ENCODE data around the gene MIEN1. TPM values are rescaled to one million over a fixed set of nuclear protein-coding genes. Genes with fewer than 3 reads are reported as not detected.

The MIEN1 gene
- total and polyA plus RNA-seq, 2 donors (not counting 1 experiment from before 2014, with no cell fraction given): 41.1 to 63.2 TPM

- peaks cover 0 to 27% of the 10 kb centered on the region in 2 experiments for H3K36me3 ChIP-seq (replicated peaks in 1 of 2; ENCODE audit: control extremely low read depth in 1 of 2, control insufficient read depth in 1 of 2, extremely low read depth in 1 of 2, insufficient read depth in 2 of 2, low read length in 1 of 2)
- Mint-ChIP-seq H3K9me3 (ENCODE audit: insufficient read depth) (no peaks in the 10 kb centered on the region), H3K27me3 (no peaks in the 10 kb centered on the region), H3K4me1 (peaks cover 21% of the 10 kb centered on the region), H3K4me3 (no peak overlapping the region), H3K27ac (no peak overlapping the region)
- H3K4me1 ChIP-seq (ENCODE audit: control insufficient read depth in 2 of 2, insufficient read depth in 2 of 2, low read length in 2 of 2): peaks cover 7 to 9% of the 10 kb centered on the region in 2 donors
- WGBS (ENCODE audit: insufficient coverage): 95% methylated on average over 13 of the region's 13 CpGs
- peaks cover 0 to 3% (median 0%) of the 10 kb centered on the region in 3 donors for H3K9me3 ChIP-seq (ENCODE audit: control extremely low read depth in 1 of 3, control insufficient read depth in 2 of 3, insufficient read depth in 1 of 3, low read length in 2 of 3)
- ATAC-seq (ENCODE audit: low read depth): no peak
- POLR2A ChIA-PET: no interaction called here
- TF ChIP-seq EZH2 (IDR thresholded peaks at IDR 0.05; ENCODE audit: borderline replicate concordance, insufficient read depth, low read depth, low read length, poor library complexity, severe bottlenecking) (no peak), CTCF (IDR thresholded peaks at IDR 0.05) (no peak)
- no peak overlapping the region for H3K4me2 ChIP-seq (replicated peaks; ENCODE audit: low read depth, low read length, poor library complexity, severe bottlenecking)
- H3K4me3 ChIP-seq (ENCODE audit: control extremely low read depth in 1 of 5, extremely low read depth in 1 of 5, insufficient read depth in 1 of 5, low read depth in 2 of 5, low read length in 4 of 5): no peak overlapping the region
- no peak overlapping the region for H2AFZ ChIP-seq (ENCODE audit: insufficient read depth, low read depth, low read length, poor library complexity, severe bottlenecking)
- H3K9ac ChIP-seq (ENCODE audit: low read length): no peak overlapping the region
- H3K27ac ChIP-seq (ENCODE audit: low read length in 2 of 2): no peak overlapping the region
- no peak for DNase-seq
- H3K27me3 ChIP-seq (replicated peaks in 1 of 4; ENCODE audit: control extremely low read depth in 1 of 4, control insufficient read depth in 3 of 4, insufficient read depth in 4 of 4, low read length in 3 of 4): no peaks in the 10 kb centered on the region
- CTCF ChIA-PET: no interaction called here
- peaks cover 26% of the 10 kb centered on the region for H4K20me1 ChIP-seq (ENCODE audit: control insufficient read depth, insufficient read depth, low read length, poor library complexity, severe bottlenecking)
- intact Hi-C loops (cut with micrococcal nuclease): no loop called here
- peaks cover 19% of the 10 kb centered on the region for H3K79me2 ChIP-seq (ENCODE audit: control insufficient read depth, insufficient read depth, low read length)
These were observed 5.6 kb downstream of the MIEN1 start for GRCh38 chr17:39724731-39725130.

DNA sequence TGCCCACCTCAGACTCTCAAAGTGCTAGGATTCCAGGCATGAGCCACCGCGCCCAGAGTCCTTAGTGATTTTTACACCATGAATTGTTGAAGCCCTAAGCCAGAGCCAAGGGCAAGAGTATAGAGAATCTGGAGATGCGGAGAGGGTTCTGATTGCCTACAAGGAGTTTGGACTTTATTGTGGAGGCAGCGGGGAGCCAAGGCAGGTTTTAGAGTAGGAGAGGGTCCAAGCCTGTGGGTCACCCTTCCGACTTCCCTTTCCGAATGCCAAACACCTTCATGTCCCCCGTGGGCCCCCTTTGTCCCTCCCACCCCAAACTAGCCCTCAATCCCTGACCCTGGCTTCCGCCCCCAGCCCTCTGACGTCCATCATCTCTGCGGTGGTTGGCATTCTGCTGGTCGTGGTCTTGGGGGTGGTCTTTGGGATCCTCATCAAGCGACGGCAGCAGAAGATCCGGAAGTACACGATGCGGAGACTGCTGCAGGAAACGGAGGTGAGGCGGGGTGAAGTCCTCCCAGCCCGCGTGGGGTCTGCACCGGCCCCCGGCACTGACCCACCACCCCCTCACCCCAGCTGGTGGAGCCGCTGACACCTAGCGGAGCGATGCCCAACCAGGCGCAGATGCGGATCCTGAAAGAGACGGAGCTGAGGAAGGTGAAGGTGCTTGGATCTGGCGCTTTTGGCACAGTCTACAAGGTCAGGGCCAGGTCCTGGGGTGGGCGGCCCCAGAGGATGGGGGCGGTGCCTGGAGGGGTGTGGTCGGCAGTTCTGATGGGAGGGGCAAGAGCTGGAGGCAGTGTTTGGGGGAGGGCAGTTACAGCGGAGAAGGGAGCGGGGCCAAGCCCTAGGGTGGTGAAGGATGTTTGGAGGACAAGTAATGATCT lies 7.1 kb downstream of the MIEN1 start:
- no peak overlapping the region for H3K27ac Mint-ChIP-seq
- POLR2A ChIA-PET: no interaction called here
- H3K4me1 Mint-ChIP-seq: peaks cover 9% of the 10 kb centered on the region
- 97% methylated on average over 28 of the region's 34 CpGs for WGBS (ENCODE audit: insufficient coverage)
- Histone ChIP-seq H3K9me3 (ENCODE audit: control extremely low read depth in 1 of 3, control insufficient read depth in 2 of 3, insufficient read depth in 1 of 3, low read length in 2 of 3) (peaks cover 0 to 3% (median 0%) of the 10 kb centered on the region in 3 donors), H3K27me3 (replicated peaks in 1 of 4; ENCODE audit: control extremely low read depth in 1 of 4, control insufficient read depth in 3 of 4, insufficient read depth in 4 of 4, low read length in 3 of 4) (no peaks in the 10 kb centered on the region), H3K4me2 (replicated peaks; ENCODE audit: low read depth, low read length, poor library complexity, severe bottlenecking) (no peak overlapping the region), H3K27ac (ENCODE audit: low read length in 2 of 2) (no peak overlapping the region), H3K79me2 (ENCODE audit: control insufficient read depth, insufficient read depth, low read length) (peaks cover 5% of the 10 kb centered on the region), H3K4me3 (ENCODE audit: control extremely low read depth in 1 of 5, extremely low read depth in 1 of 5, insufficient read depth in 1 of 5, low read depth in 2 of 5, low read length in 4 of 5) (no peak overlapping the region), H3K4me1 (ENCODE audit: control insufficient read depth in 2 of 2, insufficient read depth in 2 of 2, low read length in 2 of 2) (no peaks in the 10 kb centered on the region), H3K9ac (ENCODE audit: low read length) (no peak overlapping the region), H3K36me3 (replicated peaks in 1 of 2; ENCODE audit: control extremely low read depth in 1 of 2, control insufficient read depth in 1 of 2, extremely low read depth in 1 of 2, insufficient read depth in 2 of 2, low read length in 1 of 2) (peaks cover 0 to 14% of the 10 kb centered on the region in 2 experiments), H4K20me1 (ENCODE audit: control insufficient read depth, insufficient read depth, low read length, poor library complexity, severe bottlenecking) (peaks cover 13% of the 10 kb centered on the region), H2AFZ (ENCODE audit: insufficient read depth, low read depth, low read length, poor library complexity, severe bottlenecking) (no peak overlapping the region)
- TF ChIP-seq CTCF (IDR thresholded peaks at IDR 0.05) (no peak), EZH2 (IDR thresholded peaks at IDR 0.05; ENCODE audit: borderline replicate concordance, insufficient read depth, low read depth, low read length, poor library complexity, severe bottlenecking) (no peak)
- CTCF ChIA-PET: no interaction called here
- peak; percentile 43 for ATAC-seq (ENCODE audit: low read depth)
- H3K9me3 Mint-ChIP-seq (ENCODE audit: insufficient read depth): no peaks in the 10 kb centered on the region
- H3K27me3 Mint-ChIP-seq: no peaks in the 10 kb centered on the region
- H3K4me3 Mint-ChIP-seq: no peak overlapping the region
- no peak for DNase-seq
- intact Hi-C loops (cut with micrococcal nuclease): no loop called here
